Midbrain (tissue), 1 donor: ENCODE results near the gene RAD23B.

ENCODE experiments used
- DNase-seq: peaks from one replicate; lab custom pipeline; 2025; lab: John Stamatoyannopoulos, UW

The RAD23B gene

DNA sequence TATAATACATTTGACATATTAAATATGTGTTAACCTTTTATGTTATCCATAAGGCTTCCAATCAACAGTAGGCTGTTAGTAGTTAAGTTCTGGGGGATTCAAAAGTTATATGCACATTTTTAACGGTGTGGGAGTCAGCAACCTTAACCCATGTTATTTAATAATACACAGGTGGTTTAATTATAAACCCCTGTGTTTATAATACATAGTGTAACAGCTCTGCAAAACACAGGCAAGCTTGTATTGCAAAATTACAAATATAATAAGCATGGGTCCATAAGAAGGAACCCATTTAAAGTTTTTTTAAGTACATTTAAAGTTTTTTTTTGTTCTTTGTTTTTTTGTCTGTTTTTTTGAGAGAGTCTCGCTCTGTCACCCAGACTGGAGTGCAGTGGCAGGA lies 14.5 kb upstream of the RAD23B start:
- DNase-seq = no peak

- DNase-seq = no peak
These were observed 13.8 kb upstream of the RAD23B start for GRCh38 chr9:107269254-107269653.

- no peak for DNase-seq
These were observed 13.4 kb upstream of the RAD23B start for GRCh38 chr9:107269681-107270080.

DNA sequence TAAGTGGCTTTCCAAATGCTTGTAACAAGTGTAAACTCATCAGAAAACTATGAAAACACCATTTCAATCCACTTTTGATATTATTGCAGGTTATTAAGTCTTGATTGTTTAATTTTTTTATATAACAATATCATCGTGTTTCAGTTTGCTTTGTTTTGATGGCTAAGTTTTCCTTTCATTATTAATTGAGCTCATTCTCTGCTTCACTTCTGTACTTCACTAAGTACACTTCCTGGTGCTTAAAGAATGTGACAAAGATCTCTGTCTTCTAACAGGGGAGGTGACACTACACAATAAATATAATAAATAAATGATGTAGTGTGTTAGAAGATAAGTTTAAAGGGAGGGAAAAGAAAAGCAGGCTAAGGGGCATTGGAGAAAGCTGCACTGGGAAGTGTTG lies 13.0 kb upstream of the RAD23B start:
- no peak for DNase-seq

DNA sequence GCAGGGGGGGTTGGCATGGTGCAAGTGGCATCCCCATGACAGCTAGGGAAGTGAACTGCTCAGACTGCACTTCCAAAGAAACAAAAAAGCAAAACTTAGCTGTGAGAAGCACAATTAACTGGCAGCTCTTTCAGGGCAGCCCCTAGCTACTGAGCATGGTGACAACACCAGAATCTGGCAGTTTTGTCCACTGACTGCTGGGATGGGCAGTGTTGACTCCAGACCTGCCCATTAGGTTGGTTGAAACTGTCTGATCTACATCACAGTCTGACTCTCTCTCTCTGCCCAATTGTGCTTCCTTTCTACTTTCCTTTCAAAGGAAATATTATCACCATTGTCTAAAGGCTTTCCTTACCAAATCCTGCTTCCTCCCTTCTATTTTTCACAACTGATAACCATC lies 12.5 kb upstream of the RAD23B start:
- no peak for DNase-seq

DNA sequence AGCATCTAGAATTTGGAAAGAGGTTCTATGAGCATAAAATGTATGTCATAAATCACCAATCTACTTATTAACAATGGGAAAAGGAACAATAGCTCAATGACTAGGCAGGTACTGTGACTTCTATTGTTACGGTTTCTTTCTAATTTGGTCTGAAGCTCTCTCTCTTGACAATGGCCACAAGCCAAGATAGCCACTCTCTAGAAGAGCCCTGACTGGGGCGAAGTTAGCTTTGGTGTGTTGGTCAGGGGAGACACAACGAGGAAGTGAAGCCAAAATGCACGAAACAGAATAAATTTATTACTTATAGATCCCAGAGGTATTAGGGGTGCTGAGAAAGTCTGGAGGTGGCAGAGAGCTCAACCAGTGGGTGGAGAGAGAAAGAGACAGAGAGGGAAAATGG lies 9.4 kb upstream of the RAD23B start:
- DNase-seq = no peak

- no peak for DNase-seq
These were observed 9.0 kb upstream of the RAD23B start for GRCh38 chr9:107274096-107274495.

DNA sequence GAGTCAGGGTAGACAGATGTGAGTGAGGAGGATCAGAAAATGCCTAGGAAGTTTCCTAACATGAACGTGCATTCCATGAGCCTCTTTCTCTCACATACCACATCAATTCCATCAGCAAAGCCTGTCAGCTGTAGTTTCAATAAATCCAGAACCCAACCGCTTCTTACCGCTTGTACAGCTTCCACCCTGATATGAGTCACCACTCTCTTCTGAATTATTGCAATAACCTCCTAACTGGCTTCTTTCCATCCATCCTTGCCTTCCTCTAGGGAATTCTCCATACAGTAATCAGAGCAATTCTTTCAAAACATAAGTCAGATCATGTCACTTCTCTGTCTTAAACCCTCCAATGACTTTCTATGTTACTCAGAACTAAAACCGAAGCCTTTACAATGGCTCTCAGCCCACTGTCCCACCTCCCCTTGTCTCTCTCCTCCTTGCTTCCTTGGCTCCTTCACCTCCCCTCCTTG lies 8.1 kb upstream of the RAD23B start:
- DNase-seq = no peak

- no peak for DNase-seq
These were observed 7.5 kb upstream of the RAD23B start for GRCh38 chr9:107275530-107275929.

DNA sequence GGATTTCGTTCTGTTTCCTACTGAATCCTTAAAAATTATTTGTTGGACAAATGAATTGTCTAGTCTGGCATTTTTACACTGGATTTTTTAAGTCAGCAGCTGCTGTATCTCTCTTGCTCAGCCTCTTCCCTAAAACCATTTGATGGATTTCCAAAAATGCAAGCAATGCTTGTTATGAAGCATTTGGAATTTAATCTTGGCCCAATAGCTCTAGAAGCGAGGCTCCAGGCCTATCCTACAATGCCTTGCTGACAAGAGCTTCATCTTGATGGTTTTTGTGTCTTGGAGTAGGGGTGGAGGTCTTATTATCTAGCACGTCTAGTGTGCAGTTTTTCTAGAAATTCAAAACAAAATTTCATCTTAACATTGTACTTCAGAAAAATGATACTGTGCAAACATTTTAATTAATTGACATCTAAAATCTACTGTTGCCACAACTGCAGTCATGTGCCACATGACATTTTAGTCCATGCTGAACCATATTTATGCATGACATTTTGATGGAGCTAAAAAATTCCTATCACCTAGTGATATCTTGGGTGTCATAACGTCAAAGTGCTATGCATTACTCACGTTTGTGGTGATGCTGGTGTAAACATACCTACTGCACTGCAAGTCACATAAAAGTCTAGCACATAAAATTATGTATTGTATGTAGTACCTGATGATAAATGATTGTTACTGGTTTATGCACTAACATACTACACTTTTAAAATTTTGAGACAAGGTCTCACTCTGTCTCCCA lies 5.9 kb upstream of the RAD23B start:
- DNase-seq = no peak

DNA sequence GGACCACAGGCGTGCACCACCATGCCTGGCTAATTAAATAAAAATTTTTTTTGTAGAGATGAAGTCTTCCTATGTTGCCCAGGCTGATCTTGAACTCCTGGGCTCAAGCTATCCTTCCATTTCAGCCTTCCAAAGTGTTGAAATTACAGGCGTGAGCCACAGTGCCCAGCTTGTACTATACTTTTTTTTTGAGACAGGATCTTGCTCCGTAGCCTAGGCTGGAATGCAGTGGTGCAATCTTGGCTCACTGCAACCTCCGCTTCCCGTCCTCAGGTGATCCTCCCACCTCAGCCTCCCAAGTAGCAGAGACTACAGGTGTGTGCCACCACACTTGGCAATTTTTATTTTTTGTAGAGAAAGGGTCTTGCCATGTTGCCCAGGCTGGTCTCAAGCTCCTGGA lies 5.3 kb upstream of the RAD23B start:
- DNase-seq = no peak

GRCh38 chr9:107279086-107279485 lies 4.0 kb upstream of the RAD23B start:
- no peak for DNase-seq

- no peak for DNase-seq
These were observed 2.5 kb upstream of the RAD23B start for GRCh38 chr9:107280543-107280942.

- DNase-seq = no peak
These were observed 1.9 kb upstream of the RAD23B start for GRCh38 chr9:107281184-107281583.

- no peak for DNase-seq
These were observed 984 bp upstream of the RAD23B start for GRCh38 chr9:107281922-107282667.

- peak; percentile 40 for DNase-seq
These were observed 841 bp downstream of the RAD23B start for GRCh38 chr9:107283623-107284616.

GRCh38 chr9:107284636-107285035 lies 1.6 kb downstream of the RAD23B start:
- DNase-seq = no peak

GRCh38 chr9:107285286-107285685 lies 2.2 kb downstream of the RAD23B start:
- no peak for DNase-seq

DNA sequence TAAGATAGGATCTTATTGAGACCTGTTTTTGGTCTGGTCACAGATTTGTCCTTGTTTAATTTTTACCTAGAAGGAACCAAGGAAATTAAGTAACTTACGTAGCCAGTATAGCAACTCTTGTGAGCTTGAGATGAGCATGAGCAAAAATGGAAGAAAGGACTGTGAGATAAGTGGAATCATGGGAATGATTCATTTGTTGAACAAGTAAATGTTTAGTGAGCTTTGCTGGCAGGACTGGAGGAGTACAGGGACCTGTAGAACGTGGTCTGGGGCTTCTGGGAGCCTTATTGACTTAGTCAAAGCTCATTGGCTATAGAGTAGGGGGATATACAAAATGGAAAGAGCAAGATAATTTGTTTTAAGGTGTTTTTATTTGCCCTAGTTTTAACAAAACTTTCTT lies 3.0 kb downstream of the RAD23B start:
- no peak for DNase-seq

GRCh38 chr9:107288701-107289100 lies 5.6 kb downstream of the RAD23B start:
- no peak for DNase-seq

DNA sequence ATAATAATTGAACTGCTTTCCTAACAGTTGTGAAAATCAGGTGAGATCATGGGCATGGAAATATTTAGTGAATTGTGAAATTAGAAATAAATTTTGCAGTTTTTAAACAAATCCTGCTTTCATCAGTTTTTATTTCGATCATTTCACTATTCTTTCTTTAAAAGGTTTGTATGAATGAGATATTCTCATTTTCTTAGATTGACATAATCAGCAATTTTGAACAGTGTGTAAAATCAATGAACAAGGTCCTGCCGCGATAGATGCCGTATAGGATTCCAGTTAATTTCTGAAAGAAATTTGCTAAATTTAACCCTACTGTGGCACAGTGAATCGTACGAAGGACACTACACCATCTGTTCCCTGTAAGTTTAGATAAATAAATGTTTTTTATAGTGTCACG lies 7.5 kb downstream of the RAD23B start:
- no peak for DNase-seq

GRCh38 chr9:107292821-107293542 lies 9.9 kb downstream of the RAD23B start:
- DNase-seq = no peak
